Activated CD8-positive, alpha-beta memory T cell treated with anti-CD3 and anti-CD28 coated beads for 24 hours (primary cell): Measurements from ENCODE around the gene GRAMD4.
"Not testable (repeated sequence)": the region's sequence is repeated elsewhere in the genome, so short reads cannot be mapped to it uniquely, and the experiment has no call there.

Experiments
- DNase-seq: peaks from one replicate; pipeline ENCODE4 v3.0.0-alpha.2; 2020

GRAMD4 gene

DNA sequence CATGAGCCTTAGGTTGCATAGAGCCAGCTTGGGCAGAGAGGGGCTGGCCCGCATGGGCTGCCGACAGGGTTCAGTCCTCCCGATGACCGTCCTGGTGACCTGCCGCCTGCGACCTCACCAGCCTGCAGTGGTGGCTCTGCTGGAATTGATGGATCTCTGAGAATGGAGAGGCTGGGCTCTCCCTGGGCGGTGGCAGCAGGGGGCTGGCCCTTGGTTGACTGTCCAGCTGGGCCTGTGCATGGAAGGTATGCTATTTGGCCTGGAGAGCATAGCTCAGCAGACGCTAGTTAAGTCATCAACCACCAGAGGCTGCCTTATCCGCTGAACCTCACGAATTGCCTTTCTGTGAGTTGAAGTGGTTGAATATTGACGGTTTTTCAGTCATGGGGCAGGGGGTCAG lies 19.7 kb downstream of the GRAMD4 start:
- DNase-seq: no peak

DNA sequence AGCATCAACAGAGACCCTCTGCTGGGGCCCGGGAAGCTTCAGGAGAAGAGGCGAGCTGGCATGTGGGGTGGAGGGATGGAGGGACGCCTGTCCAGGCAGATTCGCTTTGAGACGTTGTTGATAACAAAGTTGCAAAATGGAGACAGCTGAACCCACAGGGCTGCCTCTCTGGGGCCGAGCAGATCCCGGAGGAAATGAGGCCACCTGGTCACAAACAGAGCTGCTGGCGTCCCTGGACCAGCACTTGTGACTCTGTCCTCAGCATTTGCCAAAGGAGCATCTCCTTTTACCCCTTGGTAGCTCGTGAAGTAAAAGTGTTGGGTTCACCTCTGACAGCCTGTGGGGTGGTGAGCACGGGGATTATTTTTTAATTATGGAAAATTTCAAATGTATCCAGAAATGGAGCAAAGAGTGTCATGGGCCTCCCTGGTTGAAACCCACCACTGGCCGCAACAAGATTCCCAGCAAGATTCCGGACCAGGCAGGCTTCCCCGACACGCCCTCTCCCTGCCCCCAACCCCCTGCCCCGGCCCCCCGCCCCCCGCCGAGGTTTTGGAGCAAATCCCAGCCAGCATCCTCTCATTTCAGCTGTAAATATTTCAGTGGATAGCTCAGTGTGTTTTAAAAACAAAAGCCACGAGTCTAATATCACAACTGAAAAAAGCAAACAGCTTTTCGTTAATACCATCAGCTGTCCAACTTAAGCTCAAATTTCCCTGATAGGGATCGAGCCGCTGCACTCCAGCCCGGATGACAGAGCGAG lies 20.3 kb downstream of the GRAMD4 start:
- DNase-seq: no peak

DNA sequence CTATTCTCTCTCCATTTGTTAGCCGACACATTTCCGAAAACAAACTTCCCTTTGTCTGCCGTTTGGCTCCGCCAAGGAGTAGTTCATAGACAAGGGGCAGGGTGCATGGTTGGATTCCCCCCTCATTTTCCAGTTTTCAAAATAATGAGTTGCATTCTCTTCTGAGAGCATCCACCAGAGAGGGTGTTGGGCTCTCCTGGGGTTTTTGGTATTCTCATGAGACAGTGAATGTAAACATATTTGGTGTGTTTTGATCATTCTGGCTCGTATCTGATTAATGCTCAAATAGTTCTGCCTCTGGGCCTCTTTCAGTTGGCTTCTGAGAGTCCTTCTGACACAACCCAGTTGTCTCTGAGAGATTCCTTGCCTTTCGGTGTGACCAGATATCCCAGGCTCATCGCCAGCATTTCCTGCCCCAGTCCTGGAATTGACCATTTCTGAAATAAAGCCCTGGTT lies 21.7 kb downstream of the GRAMD4 start:
- DNase-seq: no peak

DNA sequence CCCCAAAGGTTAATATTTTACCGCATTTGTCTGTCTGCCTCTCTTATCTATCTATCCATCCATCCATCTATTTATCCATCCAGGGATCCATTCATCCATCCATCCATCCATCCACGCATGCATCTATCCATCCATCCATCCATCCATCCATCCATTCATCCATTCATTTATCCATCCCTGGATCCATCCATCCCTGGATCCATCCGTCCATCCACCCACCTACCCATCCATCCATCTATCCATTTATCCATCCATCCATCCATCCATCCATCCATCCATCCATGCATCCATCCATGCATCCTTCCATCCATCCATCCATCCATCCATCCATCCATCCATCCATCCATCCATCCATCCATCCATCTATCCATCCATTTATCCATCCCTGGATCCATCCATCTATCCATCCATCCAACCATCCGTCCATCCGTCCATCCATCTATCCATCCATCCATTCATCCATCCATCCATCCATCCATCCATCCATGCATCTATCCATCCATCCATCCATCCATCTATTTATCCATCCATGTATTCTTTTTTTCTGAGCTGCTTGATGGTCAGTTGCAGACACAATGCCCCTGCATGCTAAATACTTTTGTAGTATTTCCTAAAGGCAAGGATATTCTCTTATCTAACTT lies 22.8 kb downstream of the GRAMD4 start:
- not testable (repeated sequence) for DNase-seq

DNA sequence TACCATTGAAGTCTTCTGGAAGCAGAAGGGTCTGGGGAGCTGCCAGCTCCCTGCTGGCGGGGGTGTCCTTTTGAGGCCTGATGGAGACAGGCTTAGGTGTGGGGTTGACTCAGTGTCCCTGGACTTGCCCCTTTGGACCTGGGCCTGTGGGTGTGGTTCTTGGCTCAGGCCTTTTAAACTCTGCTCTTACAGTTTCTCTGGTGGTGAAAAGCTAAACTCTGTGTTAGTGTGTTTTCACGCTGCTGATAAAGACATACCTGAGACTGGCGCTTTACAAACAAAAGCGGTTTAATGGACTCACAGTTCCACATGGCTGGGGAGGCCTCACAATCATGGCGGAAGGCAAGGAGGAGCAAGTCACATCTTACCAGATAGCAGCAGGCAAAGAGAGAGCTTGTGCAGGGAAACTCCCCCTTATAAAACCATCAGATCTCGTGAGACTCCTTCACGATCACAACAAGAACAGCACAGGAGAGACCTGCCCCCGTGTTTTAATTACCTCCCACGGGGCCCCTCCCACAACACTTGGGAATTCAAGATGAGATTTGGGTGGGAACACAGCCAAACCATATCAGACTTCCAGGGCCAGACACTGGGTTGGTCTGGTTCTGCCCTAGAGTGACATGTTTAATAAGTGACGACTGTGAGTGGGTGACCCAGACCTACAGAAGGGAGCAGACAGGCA lies 26.5 kb downstream of the GRAMD4 start:
- DNase-seq: no peak

DNA sequence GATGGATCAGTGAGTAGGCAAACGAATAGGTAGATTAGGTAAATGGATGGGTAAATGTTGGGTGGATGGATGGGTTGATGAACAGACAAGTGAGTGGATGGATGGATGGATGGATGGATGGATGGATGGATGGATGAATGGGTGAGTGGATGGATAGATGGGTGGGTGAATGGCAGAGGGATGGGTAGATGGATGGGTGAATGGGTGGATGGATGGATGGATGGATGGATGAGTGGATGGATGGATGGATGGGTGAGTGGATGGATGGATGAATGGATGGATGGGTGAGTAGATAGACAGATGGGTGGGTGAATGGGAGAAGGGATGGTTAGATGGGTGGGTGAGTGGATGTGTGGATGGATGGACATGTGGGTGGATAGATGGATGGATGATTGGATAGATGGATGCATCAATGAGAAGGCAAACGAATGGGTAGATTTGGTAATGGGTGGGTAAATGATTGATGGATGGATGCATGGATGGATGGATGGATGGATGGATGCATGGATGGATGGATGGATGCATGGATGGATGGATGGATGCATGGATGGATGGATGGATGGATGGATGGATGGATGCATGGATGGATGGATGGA lies 28.1 kb downstream of the GRAMD4 start:
- DNase-seq: not testable (repeated sequence)

DNA sequence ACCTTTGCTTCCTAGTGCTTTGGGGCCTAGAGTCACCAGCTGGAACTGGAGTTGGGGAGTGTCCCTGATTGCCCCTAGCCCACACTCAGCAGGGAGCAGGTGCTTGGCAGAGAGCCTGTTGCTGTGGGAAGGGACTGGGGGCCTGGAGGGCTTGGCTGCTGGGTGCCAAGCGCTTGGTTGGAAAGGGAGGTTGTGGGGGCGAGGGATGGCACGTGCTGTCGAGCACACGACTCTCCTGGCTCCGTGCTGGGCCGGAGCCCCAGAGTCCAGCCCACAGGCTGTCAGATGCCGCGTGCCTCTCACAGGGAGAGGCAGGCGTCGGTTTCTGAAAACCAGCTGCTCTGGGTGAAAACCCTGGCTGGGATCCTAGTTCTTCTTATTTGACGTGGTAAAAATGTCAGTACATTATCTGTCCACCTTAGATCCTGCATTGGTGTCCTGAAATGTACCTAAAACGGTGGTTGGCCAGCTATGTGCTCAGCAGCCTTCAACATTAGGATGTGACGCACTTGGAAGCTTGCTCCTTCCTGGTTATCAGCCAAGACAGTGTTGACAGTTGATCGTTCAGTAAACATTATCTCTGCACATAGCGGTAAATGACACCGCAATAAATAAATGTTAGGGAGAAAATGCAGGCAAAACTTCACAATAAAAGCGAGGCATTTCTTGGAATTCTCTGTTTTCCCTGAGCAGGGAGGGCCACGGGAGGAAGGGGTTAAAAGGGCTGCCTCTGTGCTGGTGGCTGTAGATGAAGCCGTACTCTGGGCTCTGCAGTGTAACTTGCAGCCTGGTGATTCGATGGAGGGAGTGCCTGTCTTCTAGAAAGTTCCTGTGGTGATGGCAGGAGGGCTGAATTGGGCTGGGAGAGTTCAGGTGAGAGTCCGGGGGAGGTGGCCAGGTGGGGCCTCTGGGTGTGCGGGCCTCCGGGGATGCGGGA lies 29.2 kb downstream of the GRAMD4 start:
- DNase-seq: no peak

DNA sequence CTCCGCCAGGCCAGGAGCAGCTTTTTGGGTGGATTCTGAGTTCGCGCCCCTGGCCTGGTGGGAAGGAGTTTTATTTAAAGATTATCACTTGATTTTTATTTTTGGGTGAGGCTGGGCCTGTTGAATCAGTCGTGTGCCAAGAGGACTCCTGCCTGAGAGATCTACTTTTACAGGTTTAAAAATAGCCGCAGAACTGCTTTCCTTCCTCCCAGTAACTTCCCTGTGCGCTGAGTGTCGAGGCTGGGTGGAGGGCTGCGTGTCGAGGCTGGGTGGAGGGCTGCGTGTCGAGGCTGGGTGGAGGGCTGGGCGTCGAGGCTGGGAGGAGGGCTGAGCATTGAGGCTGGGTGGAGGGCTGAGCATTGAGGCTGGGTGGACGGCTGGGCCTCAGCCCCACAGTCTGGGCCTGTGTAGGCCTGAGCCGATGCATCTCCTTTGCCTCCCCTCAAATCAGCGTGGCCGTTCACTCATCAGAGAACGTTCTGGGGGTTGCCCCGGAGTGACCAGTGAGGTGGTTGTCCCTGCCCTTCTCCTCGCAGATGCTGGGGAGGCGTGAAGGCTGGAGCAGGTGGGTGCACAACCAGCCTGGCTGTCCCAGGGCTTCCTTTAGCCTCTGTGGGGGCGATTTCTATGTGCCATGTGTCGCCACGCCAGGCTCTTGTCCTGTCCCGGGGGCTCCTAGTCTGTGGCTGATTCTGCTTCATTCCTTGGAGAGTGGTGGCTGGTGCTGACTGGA lies 30.1 kb downstream of the GRAMD4 start:
- DNase-seq: no peak

DNA sequence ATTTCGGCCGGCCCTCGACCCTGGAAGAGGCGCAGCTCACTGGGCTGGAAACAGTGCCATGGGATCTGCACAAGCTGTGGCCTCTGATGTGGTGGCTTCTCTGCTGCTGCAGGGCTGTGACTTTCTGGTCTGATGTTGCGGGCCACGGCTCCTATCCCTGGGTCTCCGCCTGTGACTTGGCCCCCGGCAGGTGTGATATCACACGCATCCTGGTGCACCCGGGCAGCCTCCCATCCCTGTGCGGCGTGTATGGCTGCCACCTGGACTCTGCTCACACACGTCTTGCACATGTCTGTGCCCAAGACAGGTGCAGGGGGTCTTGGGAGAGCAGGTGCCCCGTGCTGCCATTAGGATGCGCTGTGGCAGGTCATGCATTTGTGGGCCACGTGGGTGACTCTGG lies 31.1 kb downstream of the GRAMD4 start:
- no peak for DNase-seq

DNA sequence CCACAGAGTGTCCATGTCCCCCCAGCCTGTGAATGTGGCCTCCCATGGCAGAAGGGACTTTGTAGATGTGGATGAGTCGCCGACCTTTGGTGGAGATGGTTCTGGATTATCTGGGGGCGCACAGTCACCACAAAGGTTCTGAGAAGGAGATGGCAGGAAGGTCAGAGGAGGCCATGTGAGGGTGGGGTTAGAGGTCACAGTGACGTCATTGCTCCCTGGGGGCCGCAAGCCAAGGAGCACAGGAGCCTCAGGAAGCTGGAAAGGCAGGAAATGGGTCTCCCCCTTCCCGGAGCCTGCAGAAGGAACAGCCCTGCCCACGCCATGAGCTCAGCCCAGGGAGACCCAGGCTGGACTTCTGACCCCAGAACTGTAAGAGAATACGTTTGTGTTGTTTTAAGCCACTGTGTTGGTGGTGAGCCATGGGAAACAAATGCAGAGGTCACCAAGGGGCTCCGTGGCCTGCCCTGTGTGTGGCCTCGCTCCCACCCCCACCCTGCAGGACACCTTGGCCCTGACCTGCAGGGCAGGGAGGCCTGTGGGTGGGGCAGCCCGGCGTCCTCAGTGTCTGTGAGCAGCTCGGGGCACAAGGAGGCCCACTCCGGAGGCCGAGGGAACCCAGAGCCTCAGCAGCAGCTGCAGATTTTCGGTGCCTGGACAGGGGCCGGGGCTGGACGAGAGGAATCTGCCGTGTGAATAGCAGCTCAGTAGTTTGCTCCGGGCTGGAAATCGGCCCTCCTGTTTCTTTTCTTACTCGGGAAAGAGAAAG lies 32.1 kb downstream of the GRAMD4 start:
- no peak for DNase-seq

DNA sequence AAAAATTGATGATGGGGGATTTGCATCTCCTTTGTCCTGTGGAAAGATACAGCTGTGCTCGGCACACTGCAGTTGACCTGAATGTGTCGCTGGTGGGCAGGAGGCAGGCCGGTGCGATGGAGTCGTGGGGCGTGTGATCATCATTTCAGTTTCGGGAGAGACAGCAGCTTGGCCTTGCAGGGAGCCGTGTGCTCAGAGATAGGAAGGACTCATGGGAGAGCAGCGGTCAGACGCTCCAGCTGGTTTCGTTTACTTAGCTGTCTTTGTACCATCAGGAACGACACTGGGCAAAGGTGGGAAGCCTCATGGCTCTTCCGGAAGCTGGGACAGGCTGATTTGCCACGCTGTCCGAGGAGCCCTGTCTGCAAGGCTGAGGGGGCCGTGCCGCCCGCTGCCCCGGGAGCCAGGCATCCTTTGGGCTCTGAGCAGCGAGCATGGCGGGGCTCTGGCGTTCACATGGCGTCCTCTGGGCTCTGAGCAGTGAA lies 32.7 kb downstream of the GRAMD4 start:
- DNase-seq: no peak

DNA sequence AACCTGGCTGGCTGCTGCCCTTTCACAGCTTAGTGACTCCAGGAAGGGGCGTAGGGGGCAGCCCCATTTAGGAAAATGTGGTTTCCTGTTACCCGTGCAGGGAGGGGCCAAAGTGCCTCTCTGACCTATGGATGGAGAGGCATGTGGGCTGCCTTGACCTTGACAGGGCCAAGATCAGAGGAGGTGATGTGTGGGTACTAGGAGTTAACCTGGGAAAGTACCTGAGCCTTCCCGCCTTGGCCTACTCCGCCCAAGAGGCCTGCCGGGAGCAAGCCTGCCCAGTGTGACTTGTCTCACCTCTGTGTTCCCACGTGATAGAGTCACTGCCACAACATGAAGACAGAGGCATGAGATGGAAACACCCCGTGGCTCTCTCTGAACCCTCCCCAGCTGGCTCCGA lies 33.4 kb downstream of the GRAMD4 start:
- peak; percentile 61 for DNase-seq

DNA sequence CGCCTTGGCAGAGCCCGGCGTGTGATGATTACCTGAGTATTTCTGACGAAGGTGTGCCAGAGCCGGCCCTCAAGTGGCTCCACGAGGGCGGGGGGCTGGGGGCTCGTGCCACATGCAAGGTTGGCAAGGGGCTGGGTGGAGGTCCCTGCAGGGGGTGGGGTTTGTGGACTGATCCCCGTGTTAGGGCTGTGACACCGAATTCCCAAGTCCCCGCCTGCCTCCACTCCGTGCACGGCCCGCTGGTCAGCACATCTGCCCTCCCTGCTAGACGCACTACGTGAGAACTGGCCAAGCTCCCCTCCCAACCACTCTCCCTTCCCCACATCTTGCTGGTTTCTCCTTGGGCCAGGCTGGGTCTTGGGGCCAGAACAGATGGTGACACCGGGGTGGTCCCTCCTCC lies 34.2 kb downstream of the GRAMD4 start:
- no peak for DNase-seq

DNA sequence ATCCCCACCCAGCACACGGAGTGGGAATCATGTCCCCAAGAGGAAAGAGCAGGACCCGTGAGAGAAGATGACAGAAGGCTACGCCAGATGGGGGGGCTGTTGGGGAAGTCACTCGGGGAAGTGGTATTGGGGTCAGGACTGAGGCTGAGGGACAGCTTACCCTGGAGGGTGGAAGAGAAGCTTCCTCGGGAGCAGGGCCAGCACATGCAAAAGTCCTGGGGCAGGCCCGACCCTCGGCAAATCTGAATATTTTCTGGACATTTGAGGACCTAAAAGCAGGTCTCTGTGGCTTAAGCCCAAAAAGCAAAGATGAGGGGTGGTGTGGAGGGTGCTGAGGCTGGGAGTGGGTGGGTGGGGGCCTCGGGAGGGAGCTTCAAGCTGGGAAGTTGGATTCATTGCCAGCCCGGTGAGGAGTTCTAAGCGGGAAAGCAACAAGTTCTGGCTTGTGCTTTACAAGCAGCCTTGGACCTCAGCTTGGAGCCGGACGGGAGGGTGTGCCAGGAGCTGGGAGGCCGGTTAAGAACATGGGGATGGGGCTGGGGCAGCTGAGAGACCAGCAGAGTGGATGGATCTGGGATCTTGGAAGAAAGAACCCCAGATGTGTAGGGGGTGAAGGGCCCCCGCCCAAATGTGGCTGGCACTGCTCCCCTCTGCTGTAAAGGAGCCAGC lies 34.9 kb downstream of the GRAMD4 start:
- DNase-seq: no peak

DNA sequence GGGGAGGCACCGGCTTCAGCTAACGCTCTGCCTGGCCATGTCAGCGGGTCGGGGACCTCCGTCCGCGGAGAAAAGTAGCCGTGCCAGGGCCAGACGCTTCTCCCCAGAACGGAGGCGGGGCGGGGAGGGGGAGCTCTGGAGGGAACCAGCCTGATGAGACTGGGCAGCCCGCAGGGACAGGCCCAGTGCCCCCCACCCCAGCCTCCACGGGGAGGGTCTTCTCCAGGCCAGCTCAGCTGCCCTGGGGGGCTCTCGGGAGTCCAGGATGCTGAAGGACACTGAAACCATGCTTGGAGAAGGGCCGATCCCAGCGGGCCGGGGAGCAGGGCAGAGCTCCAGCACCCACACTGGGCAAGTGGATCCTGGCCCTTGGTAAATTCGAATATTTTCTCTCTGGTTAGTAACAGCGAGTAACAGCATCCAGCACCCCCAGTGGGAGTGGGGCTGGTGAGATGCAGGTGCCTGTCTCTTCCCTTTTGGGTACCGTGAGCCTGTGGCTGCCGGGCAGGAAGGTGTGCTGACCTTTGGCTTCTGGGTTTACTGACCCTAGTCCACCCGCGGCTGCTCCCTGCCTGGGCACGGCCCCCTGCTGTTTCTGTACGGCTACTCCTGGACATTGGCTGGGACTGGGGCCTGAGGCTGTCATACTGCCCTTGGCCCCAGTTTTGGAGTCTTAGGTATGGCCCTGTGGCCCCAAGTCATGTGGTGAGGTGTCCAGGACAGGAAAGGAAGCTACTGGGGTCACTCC lies 35.8 kb downstream of the GRAMD4 start:
- DNase-seq: no peak

DNA sequence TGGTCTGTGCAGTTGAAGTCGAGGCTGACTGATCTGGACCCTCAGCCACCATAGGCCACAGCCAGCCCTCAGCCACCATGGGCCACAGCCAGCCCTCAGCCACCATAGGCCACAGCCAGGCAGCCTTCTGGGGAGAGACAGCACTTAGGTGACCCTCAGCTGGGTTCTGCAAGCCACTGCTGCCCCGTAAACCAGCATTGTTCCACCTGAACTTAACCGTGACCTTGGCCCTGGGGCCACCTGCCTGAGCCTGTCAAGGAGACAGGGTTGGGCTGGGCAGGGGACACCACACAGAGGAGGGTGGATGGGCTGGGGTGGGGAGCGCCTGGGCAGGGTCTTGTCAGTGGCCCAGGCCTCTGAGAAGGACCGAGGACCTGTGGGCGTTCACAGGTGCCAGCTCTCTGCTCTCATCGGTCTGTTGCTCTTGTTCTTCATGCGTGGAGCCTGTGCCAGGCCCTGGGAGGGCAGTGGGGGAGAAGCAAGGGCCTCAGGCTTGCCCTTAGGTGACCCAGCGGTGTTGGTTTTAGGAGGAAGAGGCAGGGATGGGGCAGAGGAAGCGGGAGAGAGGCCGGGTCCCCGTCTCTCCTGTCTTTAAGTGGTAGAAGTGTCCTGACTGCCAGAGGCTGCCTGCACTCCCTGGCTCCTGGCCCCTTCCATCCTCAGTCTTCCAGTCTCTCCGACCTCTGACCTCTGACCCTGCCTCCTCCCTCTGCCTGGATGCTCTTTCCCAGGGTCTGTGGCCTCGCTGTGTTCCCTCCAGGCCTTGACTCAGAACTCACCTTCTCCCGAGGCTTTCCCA lies 36.9 kb downstream of the GRAMD4 start:
- DNase-seq: no peak

DNA sequence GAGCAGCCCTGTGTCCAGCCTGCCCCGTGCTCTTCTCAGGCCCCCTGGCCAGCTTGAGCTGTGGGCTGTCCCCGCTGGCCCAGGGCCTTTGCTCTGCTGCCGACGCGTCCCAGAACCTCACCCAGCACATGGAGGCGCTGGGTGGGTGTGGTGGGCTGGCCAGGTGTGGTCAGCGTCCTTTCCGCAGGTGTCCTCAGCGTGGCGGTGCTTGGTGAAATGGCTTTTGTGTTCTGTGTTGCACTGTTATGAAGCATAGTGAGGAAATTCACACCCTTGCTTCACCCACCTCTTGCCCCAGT lies 37.4 kb downstream of the GRAMD4 start:
- DNase-seq: no peak

DNA sequence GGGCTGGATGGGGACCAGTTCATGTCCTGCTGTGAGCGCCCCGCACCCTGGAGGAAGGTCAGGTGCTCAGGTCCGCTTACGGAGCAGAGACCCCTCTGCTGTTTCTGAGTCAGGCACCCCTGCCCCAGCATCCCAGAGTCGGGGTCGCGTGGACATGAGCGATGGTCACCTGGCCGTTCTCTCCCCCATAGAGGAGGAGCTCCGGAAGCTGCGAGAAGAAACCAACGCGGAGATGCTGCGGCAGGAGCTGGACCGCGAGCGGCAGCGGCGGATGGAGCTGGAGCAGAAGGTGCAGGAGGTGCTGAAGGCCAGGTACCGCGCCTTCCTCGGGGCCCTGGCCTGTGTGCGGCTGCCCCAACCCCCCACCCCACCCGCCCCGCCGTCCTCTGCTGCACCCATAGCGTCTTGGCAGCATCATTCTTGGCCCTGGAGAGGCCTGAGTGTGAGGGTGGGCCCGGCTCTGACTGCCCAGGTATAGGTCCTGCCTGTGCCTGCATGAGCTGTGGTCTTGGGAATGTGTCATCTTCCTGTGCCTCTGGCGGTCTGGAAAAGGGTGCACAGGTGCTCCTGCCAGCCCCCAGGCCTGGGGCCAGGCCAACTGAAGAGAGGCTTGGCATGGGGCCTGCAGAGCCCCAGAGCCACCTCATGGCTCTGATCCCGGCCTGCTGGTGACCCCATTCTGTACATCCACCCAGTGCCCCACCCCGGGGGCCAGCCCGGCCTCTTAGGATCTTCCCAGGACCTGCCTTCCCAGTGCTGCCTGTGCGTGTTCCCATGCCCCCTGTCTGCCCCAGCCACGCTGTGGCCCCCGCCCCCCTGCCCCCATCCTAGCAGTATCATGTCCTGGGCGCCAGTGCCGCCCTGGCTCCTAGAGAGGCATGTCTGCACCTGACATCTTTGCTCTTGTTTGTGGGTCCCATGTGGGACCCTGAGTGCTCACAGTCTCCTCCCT lies 38.1 kb downstream of the GRAMD4 start:
- DNase-seq: no peak
